Fibroblast of lung (primary cell): Measurements from ENCODE around the gene NES.

Experiments
- EZH2 ChIP-seq: IDR thresholded peaks from 2 replicates; pipeline ENCODE4 v1.5.1; 2012; ENCODE audit warnings: low read length, control low read depth, mild to moderate bottlenecking; ENCODE audit errors: missing control alignments
- TF ChIP-seq, protein P1 (sequence below), 2 donors: IDR thresholded peaks in 1 of 2; conservative IDR thresholded peaks in 1 of 2; 1 replicate in 1 of 2; 2 replicates in 1 of 2; pipeline ENCODE4 v1.5.1; 2011 to 2012; ENCODE audit warnings: low read length in 2 of 2, control low read depth in 1 of 2, inconsistent platforms in 1 of 2, low read depth in 1 of 2, mild to moderate bottlenecking in 1 of 2

DNA sequence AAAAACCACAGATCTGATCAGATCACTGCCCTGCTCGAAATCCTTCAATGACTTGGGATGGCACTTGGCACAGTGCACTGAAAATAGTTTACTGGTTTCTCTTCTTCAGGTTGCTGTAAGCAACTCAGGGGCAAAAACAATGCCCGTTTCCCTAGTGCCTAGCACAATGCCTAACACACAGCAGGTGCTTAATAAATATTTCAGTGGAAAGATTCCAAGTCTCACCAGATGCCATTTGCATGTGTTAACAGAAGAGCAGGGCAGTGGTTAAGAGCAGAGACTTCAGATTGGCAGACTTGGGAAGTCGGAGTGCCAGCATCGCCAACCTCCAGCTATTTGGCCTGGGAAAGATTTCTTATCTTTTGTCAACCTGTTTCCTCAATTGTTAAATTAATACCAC lies 40.1 kb upstream of the NES start:
- TF ChIP-seq, protein P1, sequence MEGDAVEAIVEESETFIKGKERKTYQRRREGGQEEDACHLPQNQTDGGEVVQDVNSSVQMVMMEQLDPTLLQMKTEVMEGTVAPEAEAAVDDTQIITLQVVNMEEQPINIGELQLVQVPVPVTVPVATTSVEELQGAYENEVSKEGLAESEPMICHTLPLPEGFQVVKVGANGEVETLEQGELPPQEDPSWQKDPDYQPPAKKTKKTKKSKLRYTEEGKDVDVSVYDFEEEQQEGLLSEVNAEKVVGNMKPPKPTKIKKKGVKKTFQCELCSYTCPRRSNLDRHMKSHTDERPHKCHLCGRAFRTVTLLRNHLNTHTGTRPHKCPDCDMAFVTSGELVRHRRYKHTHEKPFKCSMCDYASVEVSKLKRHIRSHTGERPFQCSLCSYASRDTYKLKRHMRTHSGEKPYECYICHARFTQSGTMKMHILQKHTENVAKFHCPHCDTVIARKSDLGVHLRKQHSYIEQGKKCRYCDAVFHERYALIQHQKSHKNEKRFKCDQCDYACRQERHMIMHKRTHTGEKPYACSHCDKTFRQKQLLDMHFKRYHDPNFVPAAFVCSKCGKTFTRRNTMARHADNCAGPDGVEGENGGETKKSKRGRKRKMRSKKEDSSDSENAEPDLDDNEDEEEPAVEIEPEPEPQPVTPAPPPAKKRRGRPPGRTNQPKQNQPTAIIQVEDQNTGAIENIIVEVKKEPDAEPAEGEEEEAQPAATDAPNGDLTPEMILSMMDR (conservative IDR thresholded peaks at IDR 0.05 in 1 of 2, IDR thresholded peaks at IDR 0.05 in 1 of 2; ENCODE audit: low read depth in 1 of 2, low read length in 2 of 2): no peak
- TF ChIP-seq EZH2: no peak
